ENCODE data around the gene PLSCR1.
"Not testable (repeated sequence)": the region's sequence is repeated elsewhere in the genome, so short reads cannot be mapped to it uniquely, and the experiment has no call there.

Gene PLSCR1

DNA sequence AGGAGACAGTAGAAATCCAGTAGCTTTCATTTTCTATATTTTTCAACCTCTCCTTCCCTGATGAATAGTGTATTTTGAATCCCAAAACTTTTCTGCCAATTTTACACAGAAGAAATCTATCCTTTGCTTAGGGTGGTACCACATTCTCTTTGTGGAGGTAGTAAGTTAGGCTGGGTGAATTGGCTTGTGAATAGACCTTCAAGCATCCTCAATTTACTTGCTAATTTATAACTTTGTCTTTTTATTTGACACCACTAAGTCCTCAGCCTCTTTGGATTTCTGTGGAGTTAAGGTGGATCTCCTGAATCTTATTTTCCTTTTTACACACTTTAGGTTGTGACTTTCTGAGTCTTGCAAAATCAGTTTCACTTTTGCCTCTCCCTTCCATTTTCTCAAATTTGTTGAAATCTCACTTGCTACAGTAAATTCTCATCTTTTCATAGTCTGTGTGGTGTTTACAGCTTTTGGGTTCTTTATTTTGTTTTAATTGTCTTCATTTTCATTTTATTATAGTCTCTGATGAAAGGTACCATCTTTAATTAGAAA, 5.7 kb upstream of the PLSCR1 start:
- no peak for DNase-seq (ENCODE audit: low read depth)

DNA sequence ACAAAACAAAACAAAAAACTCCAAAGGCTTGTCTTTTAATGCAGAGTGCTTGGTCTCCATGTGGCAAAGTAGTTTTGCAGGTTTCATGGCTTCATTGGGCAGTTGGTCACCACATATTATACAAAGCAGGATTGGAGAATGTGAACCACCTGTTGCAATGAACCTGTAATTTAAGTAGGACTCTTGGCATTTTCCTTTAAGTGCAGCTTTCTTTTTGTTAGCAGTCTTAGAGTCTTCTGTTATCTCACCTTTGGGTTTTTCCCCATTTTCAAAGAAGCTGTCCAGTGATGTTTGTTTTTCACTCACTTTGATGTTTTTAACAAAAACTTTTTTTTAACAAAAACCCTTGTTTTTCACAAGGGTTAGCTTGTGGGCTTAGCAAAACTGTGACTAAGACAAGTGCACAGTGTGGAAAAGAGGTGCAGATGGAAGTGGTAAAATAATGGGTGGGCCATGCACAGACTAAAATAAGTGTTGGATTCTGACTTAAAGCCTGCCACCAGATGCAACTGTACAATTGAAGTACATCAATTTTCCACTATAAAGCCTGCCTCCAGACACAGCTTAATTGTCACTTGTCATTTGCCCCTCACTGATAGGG, 2.9 kb upstream of the PLSCR1 start:
- DNase-seq (ENCODE audit: low read depth), result no peak

GRCh38 chr3:146546366-146546965, 2.1 kb upstream of the PLSCR1 start:
- no peak for DNase-seq (ENCODE audit: low read depth)

- no peak for DNase-seq (ENCODE audit: low read depth)
Measured at GRCh38 chr3:146544929-146545528, 622 bp upstream of the PLSCR1 start.

DNA sequence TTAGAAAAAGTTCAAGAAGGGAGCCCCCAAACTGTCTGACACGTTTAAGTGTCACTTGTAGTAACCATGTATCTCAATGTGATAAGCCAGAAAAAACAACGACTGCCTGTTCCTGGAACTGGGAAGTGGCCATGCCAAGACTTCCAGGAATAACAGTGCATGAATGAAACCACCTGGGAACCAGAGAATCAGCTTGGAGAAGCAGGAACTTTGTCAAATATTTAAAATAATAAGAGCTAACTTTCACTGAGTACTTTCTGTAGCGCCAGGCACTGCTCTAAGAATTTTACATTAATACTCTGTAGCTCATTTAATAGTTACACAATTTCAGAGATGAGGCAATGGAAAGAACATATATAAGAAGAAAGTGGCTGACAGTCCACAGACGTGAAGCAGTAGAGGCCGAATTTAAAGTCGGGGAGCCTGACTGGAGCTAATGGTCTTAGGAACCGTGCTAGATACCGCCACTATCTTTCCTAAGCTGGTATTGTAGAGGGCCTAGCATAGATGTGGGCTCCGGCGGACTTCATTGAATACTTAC, 876 bp downstream of the PLSCR1 start:
- DNase-seq (ENCODE audit: low read depth), result no peak

DNA sequence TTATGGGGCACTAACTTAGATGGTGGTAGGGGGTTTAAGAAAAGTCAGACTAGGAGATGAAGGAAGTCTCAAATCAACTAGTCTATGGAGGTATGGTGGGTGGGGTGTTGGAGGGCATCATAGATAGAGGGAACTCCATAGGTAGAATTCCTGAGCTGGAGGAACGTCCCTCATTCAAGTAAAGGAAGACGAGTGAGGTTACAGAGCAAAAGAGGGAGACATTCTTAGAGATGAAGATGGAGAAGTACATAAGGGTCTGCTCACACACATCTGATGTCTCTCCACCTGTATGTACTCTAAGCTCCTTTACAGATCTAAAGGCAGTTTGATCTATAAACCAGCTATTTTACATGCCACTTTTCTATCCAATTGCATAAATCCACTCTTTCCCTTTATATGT, 1.4 kb downstream of the PLSCR1 start:
- no peak for DNase-seq (ENCODE audit: low read depth)

DNA sequence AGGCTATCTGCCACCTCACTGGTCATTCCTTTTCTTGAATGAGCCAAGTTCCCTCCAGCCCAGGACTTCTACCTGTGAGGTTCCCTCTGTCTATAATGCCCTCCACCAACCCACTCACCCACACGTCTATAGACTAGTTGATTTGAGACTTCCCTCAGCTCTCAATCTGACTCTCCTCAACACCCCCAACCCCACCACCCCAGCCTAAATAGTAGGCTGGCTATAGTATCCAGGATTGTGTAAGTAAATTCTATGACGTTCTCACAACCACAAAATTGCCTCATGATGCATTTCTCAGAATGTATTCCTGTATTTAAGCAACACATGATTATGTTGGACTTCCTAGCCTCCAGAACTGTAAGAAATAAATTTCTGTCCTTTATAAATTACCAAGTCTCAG, 2.2 kb downstream of the PLSCR1 start:
- no peak for DNase-seq (ENCODE audit: low read depth)

GRCh38 chr3:146540978-146541377, 3.4 kb downstream of the PLSCR1 start:
- no peak for DNase-seq (ENCODE audit: low read depth)

DNA sequence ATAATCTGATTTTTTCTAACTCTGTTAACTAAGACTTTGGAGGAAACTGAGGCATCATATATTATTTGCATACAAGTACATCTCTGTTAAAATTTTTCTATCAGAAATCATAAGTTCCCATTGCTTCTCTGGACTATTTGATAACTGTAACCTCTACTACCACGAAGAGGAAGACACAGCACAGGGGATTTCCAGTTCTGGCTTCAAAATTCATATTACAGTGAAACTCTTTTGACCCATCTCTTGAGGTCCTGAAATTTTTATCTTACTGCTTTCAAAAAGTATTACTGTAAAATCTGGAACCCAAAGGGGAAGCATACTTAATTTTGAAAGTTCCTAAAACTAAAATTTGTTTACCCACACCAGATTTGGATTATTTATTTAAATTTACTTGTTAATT, 4.2 kb downstream of the PLSCR1 start:
- no peak for DNase-seq (ENCODE audit: low read depth)

GRCh38 chr3:146539315-146539714, 5.1 kb downstream of the PLSCR1 start:
- no peak for DNase-seq (ENCODE audit: low read depth)

- DNase-seq (ENCODE audit: low read depth), result no peak
Measured at GRCh38 chr3:146537603-146538002, 6.8 kb downstream of the PLSCR1 start.

DNA sequence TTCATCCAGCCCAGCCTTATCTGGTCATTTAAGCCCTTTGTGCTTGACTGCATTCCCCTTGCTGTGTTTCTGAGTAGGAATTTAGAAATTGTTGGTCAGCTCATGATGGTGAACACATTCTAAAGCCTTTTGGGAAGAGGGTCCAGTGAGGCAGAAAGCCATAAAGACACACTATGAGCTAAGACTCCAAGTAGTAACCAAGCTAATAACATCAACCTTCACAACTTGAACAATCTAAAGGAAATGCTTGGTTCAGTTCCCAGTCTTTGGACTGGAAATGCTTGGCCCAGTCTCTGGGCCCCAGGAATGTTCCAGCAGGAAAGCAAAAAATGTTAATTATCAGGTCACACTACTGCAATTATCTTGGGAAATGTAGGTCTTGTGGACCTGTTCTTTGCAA, 7.7 kb downstream of the PLSCR1 start:
- DNase-seq (ENCODE audit: low read depth), result no peak

- no peak for DNase-seq (ENCODE audit: low read depth)
Measured at GRCh38 chr3:146532406-146532805, 12.0 kb downstream of the PLSCR1 start.

DNA sequence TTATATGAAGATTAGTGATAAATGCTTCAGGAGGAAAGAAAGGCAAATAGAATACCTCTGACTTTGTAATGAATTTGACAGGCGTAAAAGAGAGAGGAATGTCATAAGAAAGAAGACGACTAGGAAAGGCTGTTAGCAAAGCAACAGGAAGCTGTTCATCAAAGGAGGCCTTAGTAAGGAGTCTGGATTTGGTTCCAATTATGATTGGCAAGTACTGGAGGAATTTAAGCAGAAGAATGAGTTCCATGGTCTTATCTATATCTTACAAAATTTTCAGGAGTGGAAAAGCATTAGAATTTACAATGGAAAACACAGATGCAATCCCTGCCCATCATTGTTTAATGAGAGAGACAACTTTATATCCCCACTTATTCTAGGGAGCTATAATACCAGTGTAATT, 13.8 kb downstream of the PLSCR1 start:
- DNase-seq (ENCODE audit: low read depth), result no peak

GRCh38 chr3:146529021-146529420, 15.4 kb downstream of the PLSCR1 start:
- no peak for DNase-seq (ENCODE audit: low read depth)

DNA sequence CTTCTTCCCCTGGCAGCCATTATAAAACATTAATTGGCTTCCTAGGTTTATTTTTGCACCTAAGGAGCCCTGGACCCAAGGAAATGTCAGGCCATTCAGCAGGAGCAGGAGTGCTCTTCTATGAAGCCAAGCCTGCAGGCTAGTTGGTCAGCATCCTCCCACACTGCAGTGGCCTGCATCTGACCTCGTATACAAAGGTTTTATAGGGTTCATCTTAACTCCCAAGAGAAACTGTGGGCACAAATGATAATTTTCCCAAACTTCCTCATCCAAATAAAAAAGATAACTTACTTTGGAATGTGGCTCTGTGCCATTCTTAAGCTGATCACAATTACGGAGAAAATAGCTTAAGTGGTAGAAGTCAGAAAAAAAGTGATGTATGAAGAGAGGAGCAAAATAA, 19.4 kb downstream of the PLSCR1 start:
- DNase-seq (ENCODE audit: low read depth), result no peak

DNA sequence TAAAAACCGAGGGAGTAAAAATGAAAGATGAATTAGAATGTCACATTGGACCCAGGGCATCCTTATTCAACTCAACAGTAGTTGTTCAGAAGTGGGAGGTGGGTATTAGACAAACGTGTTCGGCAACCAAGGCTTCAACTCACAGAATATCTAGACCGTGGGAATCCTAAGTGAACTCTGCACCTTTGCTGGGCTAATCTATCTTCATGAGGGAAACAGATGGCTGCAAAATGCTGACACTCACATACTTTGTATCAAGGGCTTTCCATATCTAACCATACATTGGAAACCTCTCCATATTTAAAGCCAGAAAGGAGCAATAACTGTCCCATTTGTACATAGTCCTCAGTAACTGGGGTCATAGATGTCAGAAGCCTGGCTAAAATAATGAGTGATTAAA, 20.9 kb downstream of the PLSCR1 start:
- DNase-seq (ENCODE audit: low read depth), result no peak

- DNase-seq (ENCODE audit: low read depth), result not testable (repeated sequence)
Measured at GRCh38 chr3:146522174-146523158, 21.9 kb downstream of the PLSCR1 start.

GRCh38 chr3:146521394-146521793, 23.0 kb downstream of the PLSCR1 start:
- no peak for DNase-seq (ENCODE audit: low read depth)

- DNase-seq (ENCODE audit: low read depth), result no peak
Measured at GRCh38 chr3:146519810-146520209, 24.6 kb downstream of the PLSCR1 start.

DNA sequence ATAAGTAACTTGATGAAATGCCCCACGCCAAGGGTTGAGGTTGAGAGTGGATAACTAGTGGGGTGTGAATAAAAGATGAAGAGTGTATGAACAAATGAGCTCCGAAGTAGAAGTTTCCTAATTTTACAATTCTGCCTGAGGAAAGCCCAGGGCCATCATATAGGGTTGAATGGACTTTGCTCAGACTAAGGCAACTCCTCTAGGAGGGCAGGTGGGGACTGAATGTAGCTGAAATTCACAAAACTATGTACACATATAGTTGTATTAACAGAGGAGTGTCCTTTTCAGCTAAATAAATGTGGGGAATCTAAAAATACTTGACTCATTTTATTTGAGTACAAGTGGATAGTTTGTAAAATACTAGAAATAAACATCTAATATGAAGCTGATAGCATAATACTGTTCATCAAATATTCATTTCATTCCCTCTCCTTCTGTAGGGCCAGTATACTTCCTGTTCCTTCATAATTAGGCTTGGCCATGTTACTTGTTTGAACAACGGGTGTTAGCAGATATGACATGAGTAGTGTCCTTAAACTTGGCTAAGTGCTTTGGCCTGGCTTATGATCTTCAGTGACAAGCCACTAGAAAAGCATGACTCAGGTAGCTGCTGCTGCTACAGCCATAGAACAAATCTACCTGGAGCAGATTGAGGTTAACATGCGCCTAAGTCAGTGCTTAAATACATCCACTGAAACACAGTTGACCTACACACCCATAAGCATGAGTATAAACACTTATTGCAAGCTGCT, 26.5 kb downstream of the PLSCR1 start:
- no peak for DNase-seq (ENCODE audit: low read depth)
